ENCODE data around the gene EPM2AIP1. TPM values are rescaled to one million over a fixed set of nuclear protein-coding genes. Genes with fewer than 3 reads are reported as not detected.

EPM2AIP1 gene
- polyA plus RNA-seq, 2 of the 4 experiments (the other 2 are of a cell fraction), result 10.3 to 15.7 TPM

DNA sequence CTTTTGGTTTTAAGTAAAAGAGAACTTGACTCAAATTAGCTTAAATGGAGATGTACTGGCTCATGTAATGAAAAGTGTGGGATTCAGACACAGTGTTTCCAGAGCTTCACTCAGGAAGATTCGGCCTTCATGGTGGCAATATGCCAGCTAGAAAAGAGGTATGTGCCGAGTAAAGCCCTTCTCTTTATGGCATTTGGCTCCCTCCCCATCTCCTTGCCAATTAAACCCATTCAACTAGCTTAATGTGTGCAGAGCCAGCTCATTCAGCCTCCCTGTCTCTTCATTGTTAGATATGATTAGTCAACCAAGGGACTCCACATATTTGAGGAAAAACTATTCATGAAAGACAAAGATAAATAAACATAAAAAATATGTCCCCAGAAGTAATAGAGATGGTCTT is 33.1 kb downstream of the EPM2AIP1 start:
- WGBS (ENCODE audit: missing lambda C conversion rate), result 25% methylated on average over 2 of the region's 2 CpGs
- FAIRE-seq (no peak), ATAC-seq (no peak), DNase-seq (ENCODE audit: low read depth in 1 of 2, low spot score in 1 of 2) (no peak)
- ChIA-PET CTCF (interaction anchor here (0.7 to 3.3 kb wide), 14 partner anchors 8 to 240 kb away, joined by 3 to 23 read pairs (median 5); partner anchors contain the start of gene TRANK1), POLR2A (no interaction called here)
- H3K9me3 ChIP-seq, result no peaks in the 10 kb centered on the region
- H3K4me1 ChIP-seq, result peaks cover 14% of the 10 kb centered on the region
- H3K27ac ChIP-seq, result no peak overlapping the region
- no peak overlapping the region for H3K4me3 ChIP-seq
- no peak overlapping the region for H3K4me2 ChIP-seq
- TF ChIP-seq, protein P1, sequence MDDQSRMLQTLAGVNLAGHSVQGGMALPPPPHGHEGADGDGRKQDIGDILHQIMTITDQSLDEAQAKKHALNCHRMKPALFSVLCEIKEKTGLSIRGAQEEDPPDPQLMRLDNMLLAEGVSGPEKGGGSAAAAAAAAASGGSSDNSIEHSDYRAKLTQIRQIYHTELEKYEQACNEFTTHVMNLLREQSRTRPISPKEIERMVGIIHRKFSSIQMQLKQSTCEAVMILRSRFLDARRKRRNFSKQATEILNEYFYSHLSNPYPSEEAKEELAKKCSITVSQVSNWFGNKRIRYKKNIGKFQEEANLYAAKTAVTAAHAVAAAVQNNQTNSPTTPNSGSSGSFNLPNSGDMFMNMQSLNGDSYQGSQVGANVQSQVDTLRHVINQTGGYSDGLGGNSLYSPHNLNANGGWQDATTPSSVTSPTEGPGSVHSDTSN (IDR thresholded peaks at IDR 0.05), result no peak

DNA sequence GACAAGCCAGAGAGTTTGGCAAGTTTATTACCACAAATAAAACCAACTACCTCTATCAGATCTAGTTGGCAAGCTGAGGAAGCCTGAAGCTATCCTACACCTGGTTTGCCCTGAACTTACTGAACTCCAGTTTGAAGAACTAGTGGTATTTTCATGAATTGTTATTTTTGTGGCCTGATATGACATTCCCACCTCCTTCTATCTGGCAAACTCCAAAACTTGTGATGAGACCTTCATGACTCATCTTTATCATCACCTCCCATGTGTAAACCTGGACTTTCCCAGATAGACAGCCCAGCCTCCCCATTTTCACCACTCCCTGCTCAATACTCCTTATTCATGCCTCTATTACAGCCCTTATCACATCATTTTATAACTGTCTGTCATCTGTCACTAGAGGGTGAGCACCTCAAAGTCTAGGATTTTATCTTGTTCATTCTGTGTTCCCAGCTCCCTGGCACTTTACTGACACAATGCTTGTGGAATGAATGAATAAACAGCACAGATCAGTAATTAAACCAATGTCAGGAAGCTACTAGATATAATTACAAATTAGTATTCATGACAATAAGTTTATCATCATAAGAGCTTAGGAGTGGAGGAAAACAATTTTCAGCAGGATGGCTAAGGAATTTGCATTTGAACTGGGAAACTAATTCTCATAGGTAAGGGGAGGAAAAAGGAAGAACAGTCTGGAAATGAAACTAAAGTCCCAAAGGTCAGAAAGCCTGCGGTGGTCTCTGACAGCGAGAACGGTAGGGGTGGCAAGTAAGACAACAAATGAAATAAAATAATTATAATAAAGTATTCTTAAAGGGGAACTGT is 34.9 kb downstream of the EPM2AIP1 start:
- POLR2A ChIA-PET, result interaction anchor here (1.5 to 1.6 kb wide), 2 partner anchors 13 to 35 kb away, joined by 4 to 9 read pairs; partner anchors contain the start of genes EPM2AIP1, MLH1 and TRANK1
- DNase-seq (ENCODE audit: low read depth in 1 of 2, low spot score in 1 of 2), result peak; percentile 56 to 58
- CTCF ChIA-PET, result interaction anchor here (0.7 to 3.3 kb wide), 41 partner anchors 10 to 992 kb away, joined by 3 to 23 read pairs (median 5); partner anchors contain the start of genes EPM2AIP1, MLH1 and TRANK1
- H3K9me3 ChIP-seq, result no peaks in the 10 kb centered on the region
- H3K4me1 ChIP-seq, result peaks cover 14% of the 10 kb centered on the region
- H3K27ac ChIP-seq, result peak overlapping the region; percentile 1 to 52; a peak in 2 of 6 replicates
- 37% methylated on average over 3 of the region's 3 CpGs for WGBS (ENCODE audit: missing lambda C conversion rate)
- H3K4me3 ChIP-seq, result peak overlapping the region; percentile 14; the same call in 1 of the 3 replicates
- TF ChIP-seq JUN (IDR thresholded peaks at IDR 0.05) (no peak), POLR2A (IDR thresholded peaks at IDR 0.05; ENCODE audit: low read length) (no peak), ESRRA (IDR thresholded peaks at IDR 0.05; ENCODE audit: borderline replicate concordance, low read length) (no peak), FOSL2 (IDR thresholded peaks at IDR 0.05) (peak; percentile 58), FOSL2 (CRISPR knock-in tag; IDR thresholded peaks at IDR 0.05) (peak; percentile 88), NFE2L2 (conservative IDR thresholded peaks at IDR 0.05; ENCODE audit: low read length) (no peak), FOSB (CRISPR knock-in tag; IDR thresholded peaks at IDR 0.05) (no peak), JUNB (IDR thresholded peaks at IDR 0.05) (peak; percentile 48; the same call in 1 of the 2 replicates), HEYL (CRISPR knock-in tag; IDR thresholded peaks at IDR 0.05) (no peak), GATA3 (IDR thresholded peaks at IDR 0.05; ENCODE audit: borderline replicate concordance) (no peak), RFX5 (IDR thresholded peaks at IDR 0.05) (0 out of 2 replicates have a peak, but pooled peaks have one; percentile 33), CEBPB (IDR thresholded peaks at IDR 0.05) (0 out of 4 replicates have a peak, but pooled peaks of 1 of the 2 experiments have one; percentile 4), HDAC2 (IDR thresholded peaks at IDR 0.05) (no peak)
- ATAC-seq, result peak; percentile 63 to 76; a peak in 5 of 6 replicates
- FAIRE-seq, result no peak
- H3K4me2 ChIP-seq, result peak overlapping the region; percentile 61

DNA sequence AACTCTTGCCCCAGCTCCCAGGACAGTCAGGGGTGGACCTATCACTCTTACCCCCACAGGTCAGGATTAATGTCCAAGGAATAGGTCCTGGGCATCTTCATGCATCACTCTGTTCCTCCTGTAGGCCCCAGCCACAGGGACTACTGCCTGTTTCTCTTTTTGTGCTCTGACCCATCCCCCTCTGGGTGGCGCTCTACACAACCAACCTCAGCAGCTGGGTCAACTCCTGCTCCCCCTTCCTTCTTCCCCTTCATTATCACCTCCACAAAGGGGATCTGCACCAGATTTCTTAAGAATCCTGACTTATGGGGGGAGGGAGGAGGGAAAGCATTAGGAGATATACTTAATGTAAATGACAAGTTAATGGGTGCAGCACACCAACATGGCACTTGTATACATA is 35.9 kb downstream of the EPM2AIP1 start:
- no peak for FAIRE-seq
- CTCF ChIA-PET, result interaction anchor here (1.2 to 3.3 kb wide), 5 partner anchors 88 to 991 kb away, joined by 4 to 20 read pairs (median 12); no protein-coding TSS in a partner anchor
- 87% methylated on average over 1 of the region's 1 CpG for WGBS (ENCODE audit: missing lambda C conversion rate)
- no peak overlapping the region; the same call in 2 of the 3 replicates for H3K4me2 ChIP-seq
- no peak for ATAC-seq
- H3K9me3 ChIP-seq, result no peaks in the 10 kb centered on the region
- H3K4me1 ChIP-seq, result peaks cover 14% of the 10 kb centered on the region
- no peak for DNase-seq (ENCODE audit: low read depth in 1 of 2, low spot score in 1 of 2)
- H3K4me3 ChIP-seq, result no peak overlapping the region
- 0 out of 6 replicates have a peak overlapping the region, but pooled peaks of 1 of the 2 experiments have one; percentile 34 for H3K27ac ChIP-seq
- POLR2A ChIA-PET, result no interaction called here
- TF ChIP-seq RARB (CRISPR knock-in tag; IDR thresholded peaks at IDR 0.05) (no peak), CHD4 (IDR thresholded peaks at IDR 0.05; ENCODE audit: borderline replicate concordance) (no peak), EHMT2 (IDR thresholded peaks at IDR 0.05; ENCODE audit: low read depth) (no peak)

DNA sequence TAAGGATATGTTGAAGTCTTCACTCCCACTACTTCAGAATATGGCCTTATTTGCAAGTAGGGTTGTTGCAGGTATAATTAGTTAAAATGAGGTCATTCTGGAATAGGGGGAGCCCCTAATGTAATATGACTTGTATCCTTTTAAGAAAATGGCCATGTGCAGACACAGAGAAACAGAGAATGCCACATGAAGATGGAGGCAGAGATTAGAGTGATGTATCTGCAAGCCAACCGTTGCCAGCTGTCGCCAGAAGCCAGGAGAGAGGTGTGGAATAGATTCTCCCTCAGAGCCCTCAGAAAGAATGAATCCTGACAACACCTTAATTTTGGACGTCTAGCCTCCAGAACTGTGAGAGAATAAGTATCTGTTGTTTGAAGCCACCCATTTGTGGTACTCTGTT is 36.8 kb downstream of the EPM2AIP1 start:
- ChIA-PET POLR2A (no interaction called here), CTCF (no interaction called here)
- Histone ChIP-seq H3K27ac (no peak overlapping the region), H3K4me2 (no peak overlapping the region), H3K4me3 (no peak overlapping the region), H3K9me3 (no peaks in the 10 kb centered on the region), H3K4me1 (peaks cover 14% of the 10 kb centered on the region)
- WGBS (ENCODE audit: missing lambda C conversion rate), result 75% methylated on average over 3 of the region's 3 CpGs
- no peak for ATAC-seq
- FAIRE-seq, result no peak
- no peak for DNase-seq (ENCODE audit: low read depth in 1 of 2, low spot score in 1 of 2)
- no peak for TF ChIP-seq ZC3H11A (IDR thresholded peaks at IDR 0.05)
- no peak for TF ChIP-seq FOXS1 (CRISPR knock-in tag; IDR thresholded peaks at IDR 0.05)
- no peak for TF ChIP-seq JUNB (IDR thresholded peaks at IDR 0.05)
- no peak for TF ChIP-seq HEYL (CRISPR knock-in tag; IDR thresholded peaks at IDR 0.05)
- TF ChIP-seq, protein P2, sequence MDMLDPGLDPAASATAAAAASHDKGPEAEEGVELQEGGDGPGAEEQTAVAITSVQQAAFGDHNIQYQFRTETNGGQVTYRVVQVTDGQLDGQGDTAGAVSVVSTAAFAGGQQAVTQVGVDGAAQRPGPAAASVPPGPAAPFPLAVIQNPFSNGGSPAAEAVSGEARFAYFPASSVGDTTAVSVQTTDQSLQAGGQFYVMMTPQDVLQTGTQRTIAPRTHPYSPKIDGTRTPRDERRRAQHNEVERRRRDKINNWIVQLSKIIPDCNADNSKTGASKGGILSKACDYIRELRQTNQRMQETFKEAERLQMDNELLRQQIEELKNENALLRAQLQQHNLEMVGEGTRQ (IDR thresholded peaks at IDR 0.05), result no peak
- TF ChIP-seq EP300 (IDR thresholded peaks at IDR 0.05), result no peak
- no peak for TF ChIP-seq ZNF302 (CRISPR knock-in tag; IDR thresholded peaks at IDR 0.05)
- TF ChIP-seq, protein P3, sequence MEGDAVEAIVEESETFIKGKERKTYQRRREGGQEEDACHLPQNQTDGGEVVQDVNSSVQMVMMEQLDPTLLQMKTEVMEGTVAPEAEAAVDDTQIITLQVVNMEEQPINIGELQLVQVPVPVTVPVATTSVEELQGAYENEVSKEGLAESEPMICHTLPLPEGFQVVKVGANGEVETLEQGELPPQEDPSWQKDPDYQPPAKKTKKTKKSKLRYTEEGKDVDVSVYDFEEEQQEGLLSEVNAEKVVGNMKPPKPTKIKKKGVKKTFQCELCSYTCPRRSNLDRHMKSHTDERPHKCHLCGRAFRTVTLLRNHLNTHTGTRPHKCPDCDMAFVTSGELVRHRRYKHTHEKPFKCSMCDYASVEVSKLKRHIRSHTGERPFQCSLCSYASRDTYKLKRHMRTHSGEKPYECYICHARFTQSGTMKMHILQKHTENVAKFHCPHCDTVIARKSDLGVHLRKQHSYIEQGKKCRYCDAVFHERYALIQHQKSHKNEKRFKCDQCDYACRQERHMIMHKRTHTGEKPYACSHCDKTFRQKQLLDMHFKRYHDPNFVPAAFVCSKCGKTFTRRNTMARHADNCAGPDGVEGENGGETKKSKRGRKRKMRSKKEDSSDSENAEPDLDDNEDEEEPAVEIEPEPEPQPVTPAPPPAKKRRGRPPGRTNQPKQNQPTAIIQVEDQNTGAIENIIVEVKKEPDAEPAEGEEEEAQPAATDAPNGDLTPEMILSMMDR (IDR thresholded peaks at IDR 0.05), result no peak
- TF ChIP-seq, protein P4, sequence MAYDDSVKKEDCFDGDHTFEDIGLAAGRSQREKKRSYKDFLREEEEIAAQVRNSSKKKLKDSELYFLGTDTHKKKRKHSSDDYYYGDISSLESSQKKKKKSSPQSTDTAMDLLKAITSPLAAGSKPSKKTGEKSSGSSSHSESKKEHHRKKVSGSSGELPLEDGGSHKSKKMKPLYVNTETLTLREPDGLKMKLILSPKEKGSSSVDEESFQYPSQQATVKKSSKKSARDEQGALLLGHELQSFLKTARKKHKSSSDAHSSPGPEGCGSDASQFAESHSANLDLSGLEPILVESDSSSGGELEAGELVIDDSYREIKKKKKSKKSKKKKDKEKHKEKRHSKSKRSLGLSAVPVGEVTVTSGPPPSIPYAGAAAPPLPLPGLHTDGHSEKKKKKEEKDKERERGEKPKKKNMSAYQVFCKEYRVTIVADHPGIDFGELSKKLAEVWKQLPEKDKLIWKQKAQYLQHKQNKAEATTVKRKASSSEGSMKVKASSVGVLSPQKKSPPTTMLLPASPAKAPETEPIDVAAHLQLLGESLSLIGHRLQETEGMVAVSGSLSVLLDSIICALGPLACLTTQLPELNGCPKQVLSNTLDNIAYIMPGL (CRISPR knock-in tag; IDR thresholded peaks at IDR 0.05; ENCODE audit: borderline replicate concordance), result no peak
